Amniotic epithelial cell (primary cell): ENCODE measurements around the gene ADAMTS14.

Source experiments
- DNase-seq: peaks from one replicate; pipeline ENCODE4 v3.0.0-alpha.2; 2010; ENCODE audit warnings: low read depth

The ADAMTS14 gene

GRCh38 chr10:70692043-70692603 lies 19.8 kb downstream of the ADAMTS14 start:
- no peak for DNase-seq

- no peak for DNase-seq
These were observed 21.5 kb downstream of the ADAMTS14 start for GRCh38 chr10:70693619-70694335.

- peak; percentile 46 for DNase-seq
These were observed 22.3 kb downstream of the ADAMTS14 start for GRCh38 chr10:70694418-70695141.

- no peak for DNase-seq
These were observed 23.1 kb downstream of the ADAMTS14 start for GRCh38 chr10:70695241-70696030.

GRCh38 chr10:70698211-70698610 lies 25.9 kb downstream of the ADAMTS14 start:
- no peak for DNase-seq

GRCh38 chr10:70699063-70699658 lies 26.9 kb downstream of the ADAMTS14 start:
- no peak for DNase-seq

- DNase-seq: no peak
These were observed 27.4 kb downstream of the ADAMTS14 start for GRCh38 chr10:70699659-70700174.

- DNase-seq: no peak
These were observed 30.0 kb downstream of the ADAMTS14 start for GRCh38 chr10:70702190-70702763.

GRCh38 chr10:70704211-70704610 lies 31.9 kb downstream of the ADAMTS14 start:
- DNase-seq: no peak

GRCh38 chr10:70705121-70705861 lies 33.0 kb downstream of the ADAMTS14 start:
- DNase-seq: peak; percentile 25

- DNase-seq: no peak
These were observed 38.9 kb downstream of the ADAMTS14 start for GRCh38 chr10:70711177-70711576.

GRCh38 chr10:70711911-70712310 lies 39.6 kb downstream of the ADAMTS14 start:
- DNase-seq: no peak

GRCh38 chr10:70714245-70714644 lies 41.9 kb downstream of the ADAMTS14 start:
- no peak for DNase-seq

- DNase-seq: no peak
These were observed 42.6 kb downstream of the ADAMTS14 start for GRCh38 chr10:70714951-70715350.

- peak; percentile 44 for DNase-seq
These were observed 43.8 kb downstream of the ADAMTS14 start for GRCh38 chr10:70715853-70716795.

- DNase-seq: peak; percentile 71
These were observed 50.6 kb downstream of the ADAMTS14 start for GRCh38 chr10:70722820-70723424.

- DNase-seq: no peak
These were observed 51.5 kb downstream of the ADAMTS14 start for GRCh38 chr10:70723771-70724170.

GRCh38 chr10:70726909-70727495 lies 54.7 kb downstream of the ADAMTS14 start:
- DNase-seq: no peak

GRCh38 chr10:70728328-70728727 lies 56.0 kb downstream of the ADAMTS14 start:
- DNase-seq: no peak
